K562 (cell line): ENCODE results near the gene STK33. TPM values are rescaled to one million over a fixed set of nuclear protein-coding genes. Genes with fewer than 3 reads are reported as not detected.

Source experiments
- ATAC-seq: fragments of 200-7000 bp; cut with Tn5 transposase; 3 replicates; pipeline ENCODE4 v1.9.1; 2020; ENCODE audit warnings: moderate library complexity
- BruUV-seq: library from RNA; stranded (reverse); fragments of 400-500 nt; replicated peaks from 2 replicates; lab custom pipeline; 2021; lab: Mats Ljungman, UMichigan
- CTCF ChIA-PET: fragments of 300-600 bp; formaldehyde crosslinking; extraction: SDS; loops from one replicate; lab custom pipeline; 2021; ENCODE audit warnings: low intra/inter-chr PET ratio; lab: Yijun Ruan, JAX
- POLR2A ChIA-PET: fragments of 300-600, 350-650 bp; sonication (Branson Sonifier 250); formaldehyde crosslinking; extraction: SDS; loops from one replicate; lab custom pipeline; 2021; ENCODE audit warnings: antibody characterized with exemption, inconsistent platforms; lab: Yijun Ruan, JAX
- DNase-seq, 4 experiments: peaks; one replicate each; pipeline versions ENCODE4 v3.0.0 to v3.0.0-alpha.2; 2011 to 2018; ENCODE audit warnings: low spot score in 3 of 4, mixed read lengths in 3 of 4; ENCODE audit errors: extremely low read depth in 1 of 4
- FAIRE-seq: peaks from 2 replicates; lab custom pipeline; 2011; peaks lifted over from hg19 to GRCh38; lab: Jason Lieb, UNC
- H2AFZ ChIP-seq: 2 replicates; pipeline ENCODE4 v1.6.0; 2011; ENCODE audit warnings: low read depth, low read length, control low read depth, inconsistent platforms
- H3K27ac ChIP-seq: fragments of 200-600 bp; 3 replicates; pipeline ENCODE4 v1.8.0; 2011; ENCODE audit warnings: low read depth, mild to moderate bottlenecking, control low read depth, inconsistent platforms, low read length, moderate library complexity, mixed read lengths; ENCODE audit errors: extremely low read depth
- H3K27me3 ChIP-seq, 2 experiments: fragments of 300-600 bp in 1 of 2; 2 replicates in 1 of 2; 3 replicates in 1 of 2; pipeline versions ENCODE4 v1.6.0 to v1.8.0; 2011; ENCODE audit warnings: inconsistent platforms in 2 of 2, low read length in 2 of 2, mild to moderate bottlenecking in 1 of 2, mixed read lengths in 1 of 2, moderate library complexity in 1 of 2; ENCODE audit not compliant: control insufficient read depth in 2 of 2, insufficient read depth in 2 of 2
- H3K36me3 ChIP-seq: fragments of 300-600 bp; 3 replicates; pipeline ENCODE4 v1.8.0; 2011; ENCODE audit warnings: mild to moderate bottlenecking, low read length, inconsistent platforms; ENCODE audit not compliant: control insufficient read depth, insufficient read depth
- H3K4me1 ChIP-seq, 2 experiments: fragments of 200-600 bp in 1 of 2; replicated peaks in 1 of 2; 2 replicates in 1 of 2; 3 replicates in 1 of 2; pipeline versions ENCODE4 v1.5.1 to v1.8.0; 2011; ENCODE audit warnings: inconsistent platforms in 2 of 2, low read length in 2 of 2, mild to moderate bottlenecking in 1 of 2, mixed read lengths in 1 of 2, moderate library complexity in 1 of 2; ENCODE audit not compliant: control insufficient read depth in 2 of 2, insufficient read depth in 2 of 2
- H3K4me2 ChIP-seq: 2 replicates; pipeline ENCODE4 v1.6.1; 2011; ENCODE audit warnings: low read length, control low read depth, inconsistent platforms, mixed read lengths; ENCODE audit not compliant: insufficient read depth
- H3K4me3 ChIP-seq: fragments of 200-600 bp; sonication (generic), shearing (Covaris generic); 2 replicates; pipeline ENCODE4 v1.5.1; 2016; ENCODE audit warnings: control low read depth, inconsistent platforms
- H3K79me2 ChIP-seq: fragments of 200-600 bp; 3 replicates; pipeline ENCODE4 v1.8.0; 2011; ENCODE audit warnings: low read length, inconsistent platforms; ENCODE audit not compliant: control insufficient read depth, insufficient read depth
- H3K9ac ChIP-seq, 2 experiments: 2 replicates each; pipeline versions ENCODE4 v1.6.0 to v1.6.1; 2011; ENCODE audit warnings: low read depth in 2 of 2, low read length in 2 of 2, control low read depth in 1 of 2, inconsistent platforms in 1 of 2, mild to moderate bottlenecking in 1 of 2, mixed read lengths in 1 of 2; ENCODE audit not compliant: insufficient read depth in 1 of 2
- H3K9me1 ChIP-seq: one replicate; pipeline ENCODE4 v1.6.0; 2011; ENCODE audit warnings: inconsistent platforms, mild to moderate bottlenecking, low read length, moderate library complexity; ENCODE audit not compliant: control insufficient read depth, insufficient read depth
- H3K9me3 ChIP-seq: replicated peaks from 2 replicates; pipeline ENCODE4 v1.5.1; 2011; ENCODE audit warnings: low read depth, low read length, inconsistent platforms; ENCODE audit not compliant: control insufficient read depth, insufficient read depth
- H4K20me1 ChIP-seq: replicated peaks from 2 replicates; pipeline ENCODE4 v1.6.1; 2011; ENCODE audit warnings: low read length, inconsistent platforms, mixed read lengths; ENCODE audit not compliant: control insufficient read depth, insufficient read depth
- ETS2 ChIP-seq: IDR thresholded peaks from 2 replicates; pipeline ENCODE4 v1.6.1; 2016; ENCODE audit warnings: borderline replicate concordance, missing genetic modification characterization, mild to moderate bottlenecking, moderate library complexity, missing compliant biosample characterization; ENCODE audit not compliant: poor library complexity, severe bottlenecking
- KLF13 ChIP-seq: fragments of 450-650 bp; IDR thresholded peaks from 2 replicates; pipeline ENCODE4 v1.6.1; 2016; ENCODE audit warnings: missing genetic modification characterization, low read depth, mild to moderate bottlenecking, missing compliant biosample characterization, moderate library complexity, borderline replicate concordance
- MAZ ChIP-seq, 2 experiments: fragments of 450-650 bp in 1 of 2; sonication (generic) in 1 of 2; formaldehyde crosslinking; IDR thresholded peaks in 1 of 2; conservative IDR thresholded peaks in 1 of 2; 2 replicates each; pipeline versions ENCODE4 v1.4.0 to v1.5.0; 2020; ENCODE audit warnings: mild to moderate bottlenecking in 1 of 2, missing genetic modification reagents in 1 of 2
- NFIC ChIP-seq: fragments of 450-650 bp; IDR thresholded peaks from 2 replicates; pipeline ENCODE4 v1.6.1; 2017; ENCODE audit warnings: mild to moderate bottlenecking, inconsistent platforms
- SMARCE1 ChIP-seq: fragments of 450-650 bp; IDR thresholded peaks from 2 replicates; pipeline ENCODE4 v1.7.1; 2016; ENCODE audit warnings: mild to moderate bottlenecking
- TSHZ1 ChIP-seq: fragments of 250-450 bp; sonication (Bioruptor Pico); IDR thresholded peaks from 2 replicates; pipeline ENCODE4 v1.4.0; 2020; ENCODE audit warnings: mild to moderate bottlenecking, moderate library complexity
- ZFP1 ChIP-seq: fragments of 450-650 bp; formaldehyde crosslinking; IDR thresholded peaks from 2 replicates; pipeline ENCODE4 v1.4.0; 2020; ENCODE audit warnings: mild to moderate bottlenecking, mixed read lengths
- ZNF23 ChIP-seq: fragments of 250-450 bp; sonication (Bioruptor Pico); IDR thresholded peaks from 2 replicates; pipeline ENCODE4 v1.4.0; 2020; ENCODE audit warnings: mild to moderate bottlenecking
- ZNF512 ChIP-seq: IDR thresholded peaks from 2 replicates; pipeline ENCODE4 v1.6.1; 2016; ENCODE audit warnings: missing genetic modification characterization, missing compliant biosample characterization
- WGBS: fragments of 100-300 bp; shearing (Covaris generic); methylation state at CpG from one replicate; pipeline ENCODE4 v1.1.6; 2016; ENCODE audit warnings: low coverage, mixed read lengths; ENCODE audit not compliant: insufficient coverage; ENCODE audit errors: missing lambda C conversion rate; 5-methylcytosine and 5-hydroxymethylcytosine counted together
- in situ Hi-C: fragments of 300-500 bp; cut with MboI; formaldehyde crosslinking; loops from 4 replicates; pipeline ENCODE4 v1.15.0; 2018; ENCODE audit warnings: inconsistent platforms, mixed read lengths
- intact Hi-C: fragments of 100-400 bp; cut with micrococcal nuclease; formaldehyde crosslinking; loops from 2 replicates; pipeline ENCODE4 v1.14.2; 2022
- polyA plus RNA-seq, 8 experiments: library from polyadenylated mRNA; depleted of rRNA in 4 of 8; stranded (reverse) in 5 of 8; unstranded in 3 of 8; fragments of >200 nt; fragmentation: Nextera tagmentation in 2 of 8; fragmentation: Illumina TruSeq in 1 of 8; extraction: Ambion mirVana in 2 of 8; extraction: Trizol in 1 of 8; gene quantifications; 2 replicates each; pipeline versions ENCODE4 v1.2.1 to v1.2.3, GENCODE V29; 2011 to 2014; ENCODE audit warnings: inconsistent platforms in 1 of 8, missing spikeins in 1 of 8
- total RNA-seq, 7 experiments: library from RNA; depleted of rRNA in 6 of 7; stranded (reverse); fragments of >200 nt in 6 of 7; fragmentation: Illumina TruSeq in 2 of 7; extraction: Trizol in 2 of 7; gene quantifications; 2 replicates each; pipeline versions ENCODE4 v1.2.1 to v1.2.3, GENCODE V29; 2011 to 2021; ENCODE audit warnings: low replicate concordance in 1 of 7
- TF ChIP-seq, protein P1 (sequence below): sonication (generic); formaldehyde crosslinking; IDR thresholded peaks from 2 replicates; pipeline ENCODE4 v1.8.0; 2022; ENCODE audit warnings: missing genetic modification reagents, mild to moderate bottlenecking, moderate library complexity, borderline replicate concordance
- TF ChIP-seq, protein P2 (sequence below): sonication (generic); formaldehyde crosslinking; IDR thresholded peaks from 2 replicates; pipeline ENCODE4 v1.4.0; 2020; ENCODE audit warnings: mild to moderate bottlenecking, missing genetic modification reagents

The STK33 gene
- total and polyA plus RNA-seq, 9 of the 15 experiments (the other 6 are each of a cell fraction or from before 2014, with no cell fraction given): not detected

DNA sequence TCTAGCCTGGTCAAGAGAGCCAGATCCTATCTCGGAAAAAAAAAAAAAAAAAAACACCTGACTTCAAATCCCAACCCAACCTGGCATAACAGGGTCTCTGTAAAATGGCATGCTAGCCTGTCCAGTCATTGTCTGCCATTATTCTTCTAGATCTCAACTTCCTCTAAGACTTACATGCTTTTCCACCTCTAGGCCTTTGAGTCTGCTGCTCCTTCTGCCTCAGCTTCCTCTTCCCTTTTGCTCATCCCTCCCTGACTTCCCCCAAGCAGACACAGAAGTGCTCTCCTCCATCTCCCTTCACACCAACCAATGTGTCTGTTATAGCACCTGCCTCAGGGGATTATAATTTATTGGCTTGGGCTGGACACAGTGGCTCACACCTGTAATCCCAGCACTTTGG, 7.8 kb downstream of the STK33 start:
- intact Hi-C loops: no loop called here
- TF ChIP-seq MAZ (CRISPR knock-in tag; conservative IDR thresholded peaks at IDR 0.05 in 1 of 2, IDR thresholded peaks at IDR 0.05 in 1 of 2): no peak
- no peak for TF ChIP-seq TSHZ1 (CRISPR knock-in tag)
- TF ChIP-seq ZFP1 (CRISPR knock-in tag): no peak
- TF ChIP-seq, protein P1, sequence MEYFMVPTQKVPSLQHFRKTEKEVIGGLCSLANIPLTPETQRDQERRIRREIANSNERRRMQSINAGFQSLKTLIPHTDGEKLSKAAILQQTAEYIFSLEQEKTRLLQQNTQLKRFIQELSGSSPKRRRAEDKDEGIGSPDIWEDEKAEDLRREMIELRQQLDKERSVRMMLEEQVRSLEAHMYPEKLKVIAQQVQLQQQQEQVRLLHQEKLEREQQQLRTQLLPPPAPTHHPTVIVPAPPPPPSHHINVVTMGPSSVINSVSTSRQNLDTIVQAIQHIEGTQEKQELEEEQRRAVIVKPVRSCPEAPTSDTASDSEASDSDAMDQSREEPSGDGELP (CRISPR knock-in tag): no peak
- no peak for TF ChIP-seq ZNF512
- TF ChIP-seq SMARCE1: no peak
- TF ChIP-seq ZNF23: no peak
- TF ChIP-seq, protein P2, sequence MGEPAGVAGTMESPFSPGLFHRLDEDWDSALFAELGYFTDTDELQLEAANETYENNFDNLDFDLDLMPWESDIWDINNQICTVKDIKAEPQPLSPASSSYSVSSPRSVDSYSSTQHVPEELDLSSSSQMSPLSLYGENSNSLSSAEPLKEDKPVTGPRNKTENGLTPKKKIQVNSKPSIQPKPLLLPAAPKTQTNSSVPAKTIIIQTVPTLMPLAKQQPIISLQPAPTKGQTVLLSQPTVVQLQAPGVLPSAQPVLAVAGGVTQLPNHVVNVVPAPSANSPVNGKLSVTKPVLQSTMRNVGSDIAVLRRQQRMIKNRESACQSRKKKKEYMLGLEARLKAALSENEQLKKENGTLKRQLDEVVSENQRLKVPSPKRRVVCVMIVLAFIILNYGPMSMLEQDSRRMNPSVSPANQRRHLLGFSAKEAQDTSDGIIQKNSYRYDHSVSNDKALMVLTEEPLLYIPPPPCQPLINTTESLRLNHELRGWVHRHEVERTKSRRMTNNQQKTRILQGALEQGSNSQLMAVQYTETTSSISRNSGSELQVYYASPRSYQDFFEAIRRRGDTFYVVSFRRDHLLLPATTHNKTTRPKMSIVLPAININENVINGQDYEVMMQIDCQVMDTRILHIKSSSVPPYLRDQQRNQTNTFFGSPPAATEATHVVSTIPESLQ: no peak
- TF ChIP-seq ETS2 (tag): no peak
- TF ChIP-seq NFIC: no peak
- TF ChIP-seq KLF13 (tag): no peak

More for the DNA sequence above, 7.8 kb downstream of the STK33 start:
- H3K9me1 ChIP-seq: no peaks in the 10 kb centered on the region
- FAIRE-seq (no peak), DNase-seq (no peak), ATAC-seq (no peak)
- H4K20me1 ChIP-seq: no peaks in the 10 kb centered on the region
- POLR2A ChIA-PET: no interaction called here
- H3K79me2 ChIP-seq: no peaks in the 10 kb centered on the region
- in situ Hi-C loops: no loop called here
- H3K4me2 ChIP-seq: no peak overlapping the region
- no peaks in the 10 kb centered on the region for H3K4me1 ChIP-seq
- H3K27ac ChIP-seq: no peak overlapping the region
- H3K27me3 ChIP-seq: no peaks in the 10 kb centered on the region; a peak in 1 of 5 replicates
- no peaks in the 10 kb centered on the region for H3K9me3 ChIP-seq
- CTCF ChIA-PET: no interaction called here
- no peaks in the 10 kb centered on the region for H3K36me3 ChIP-seq
- H3K9ac ChIP-seq: no peak overlapping the region
- no CpG with 5 or more reads among the region's 1 CpG for WGBS
- H3K4me3 ChIP-seq: no peak overlapping the region
- BruUV-seq: no TSS peak
- H2AFZ ChIP-seq: no peak overlapping the region
